GM19240 (cell line): ENCODE data around the gene OMD.
A peak's percentile ranks its signal among the peaks of the same experiment; 100 is the strongest.

Experiments
- DNase-seq: peaks from one replicate; pipeline ENCODE4 v3.0.0; 2011; ENCODE audit warnings: low spot score; ENCODE audit not compliant: insufficient read length

Gene OMD

GRCh38 chr9:92424340-92424739, at the start of gene OMD:
Gene OMD, minus strand, starts transcription at chr9:92424471. Its CDS starts 6,913 bp downstream, at chr9:92417558.
- DNase-seq: no peak

- no peak for DNase-seq
Measured at GRCh38 chr9:92468206-92468605, 43.9 kb upstream of the OMD start.

- no peak for DNase-seq
Measured at GRCh38 chr9:92467511-92467910, 43.2 kb upstream of the OMD start.

GRCh38 chr9:92467041-92467440, 42.8 kb upstream of the OMD start:
- no peak for DNase-seq

GRCh38 chr9:92463984-92464383, 39.7 kb upstream of the OMD start:
- DNase-seq: no peak

GRCh38 chr9:92463387-92463786, 39.1 kb upstream of the OMD start:
- no peak for DNase-seq

GRCh38 chr9:92457576-92457975, 33.3 kb upstream of the OMD start:
- DNase-seq: no peak

- DNase-seq: no peak
Measured at GRCh38 chr9:92455217-92455616, 30.9 kb upstream of the OMD start.

- DNase-seq: no peak
Measured at GRCh38 chr9:92446536-92446935, 22.3 kb upstream of the OMD start.

- no peak for DNase-seq
Measured at GRCh38 chr9:92444841-92445240, 20.6 kb upstream of the OMD start.

GRCh38 chr9:92440751-92441046, 16.4 kb upstream of the OMD start:
- peak; percentile 5 for DNase-seq

- DNase-seq: no peak
Measured at GRCh38 chr9:92439921-92440750, 15.9 kb upstream of the OMD start.

- DNase-seq: no peak
Measured at GRCh38 chr9:92438900-92439526, 14.7 kb upstream of the OMD start.

GRCh38 chr9:92435263-92435662, 11.0 kb upstream of the OMD start:
- DNase-seq: no peak

GRCh38 chr9:92432972-92433548, 8.8 kb upstream of the OMD start:
- no peak for DNase-seq

- no peak for DNase-seq
Measured at GRCh38 chr9:92432350-92432749, 8.1 kb upstream of the OMD start.

- no peak for DNase-seq
Measured at GRCh38 chr9:92429836-92430235, 5.6 kb upstream of the OMD start.

- DNase-seq: no peak
Measured at GRCh38 chr9:92426501-92427145, 2.4 kb upstream of the OMD start.

- no peak for DNase-seq
Measured at GRCh38 chr9:92425474-92425873, 1.2 kb upstream of the OMD start.

GRCh38 chr9:92423612-92424011, 659 bp downstream of the OMD start:
- DNase-seq: no peak

GRCh38 chr9:92422611-92423338, 1.5 kb downstream of the OMD start:
- DNase-seq: no peak

GRCh38 chr9:92414566-92414965, 9.7 kb downstream of the OMD start:
- no peak for DNase-seq
